ENCODE data around the gene OTULIN.

DNA sequence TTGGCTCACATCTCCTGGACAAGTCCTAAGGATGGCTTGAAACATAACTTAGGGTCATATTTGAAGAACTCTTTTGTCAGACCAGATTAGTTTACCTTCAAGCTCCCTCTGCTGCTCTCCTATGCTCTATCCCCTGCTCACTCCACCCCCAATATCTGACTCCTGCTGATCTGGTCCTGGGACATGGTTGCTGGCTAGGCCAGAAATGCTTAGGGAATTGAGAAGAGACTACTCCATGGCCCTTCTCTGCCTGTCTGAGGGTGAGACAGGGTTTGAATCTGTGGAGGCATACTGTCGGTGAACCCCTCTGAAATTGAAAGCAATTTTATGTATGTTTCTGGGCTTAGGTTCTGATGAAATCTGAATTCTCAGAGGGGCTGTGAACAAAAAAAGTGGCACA, 3.3 kb downstream of the OTULIN start:
- TF ChIP-seq POLR2AphosphoS5 (IDR thresholded peaks at IDR 0.05): no peak
- no peak for TF ChIP-seq CTCF (IDR thresholded peaks at IDR 0.05)

Data from sigmoid colon (tissue), 4 donors.